ENCODE results near the gene BEST3.

GRCh38 chr12:69610729-69611128 is 88.4 kb downstream of the BEST3 start, which contains the start of gene LRRC10:
- TF ChIP-seq CTCF (IDR thresholded peaks at IDR 0.05) (no peak), POLR2A (IDR thresholded peaks at IDR 0.05) (no peak)

All from esophagus squamous epithelium (tissue), 4 donors.